D721Med (cell line): ENCODE measurements around the gene MRE11.
A peak's percentile ranks its signal among the peaks of the same experiment; 100 is the strongest.

ENCODE experiments used
- DNase-seq: peaks from one replicate; pipeline ENCODE4 v3.0.0; 2011; ENCODE audit warnings: low spot score; ENCODE audit not compliant: insufficient read length
- FAIRE-seq: peaks from 2 replicates; lab custom pipeline; 2011; peaks lifted over from hg19 to GRCh38; lab: Jason Lieb, UNC
- CTCF ChIP-seq: IDR thresholded peaks from 2 replicates; pipeline ENCODE4 v1.5.1; 2012; ENCODE audit warnings: mild to moderate bottlenecking, control low read depth; ENCODE audit not compliant: insufficient read depth; ENCODE audit errors: missing control alignments

MRE11 gene

DNA sequence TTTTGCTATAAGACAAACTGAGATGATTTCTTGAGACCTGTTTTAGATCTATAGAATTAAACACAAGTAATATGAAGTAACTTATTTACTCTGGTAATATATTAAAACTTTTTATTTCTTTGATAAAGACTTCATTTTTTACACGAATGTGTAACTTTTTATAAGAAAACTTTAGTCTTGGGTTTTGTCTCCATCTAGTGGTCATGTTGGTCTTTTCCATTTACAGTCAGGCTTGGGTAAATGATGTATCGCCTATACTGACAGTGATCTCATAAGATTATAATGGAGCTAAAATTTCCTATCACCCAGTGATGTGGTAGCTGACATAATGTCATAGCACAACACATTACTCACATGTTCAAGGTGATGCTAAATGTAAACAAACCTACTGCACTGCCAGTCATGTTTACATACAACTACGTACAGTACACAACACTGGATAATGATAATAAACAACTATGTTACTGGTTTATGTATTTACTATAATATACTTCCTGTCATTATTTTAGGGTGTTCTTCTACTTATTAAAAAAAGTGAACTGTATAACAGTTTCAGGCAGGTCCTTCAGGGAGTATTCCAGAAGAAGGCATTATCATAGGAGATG is 11.1 kb upstream of the MRE11 start:
- DNase-seq (no peak), FAIRE-seq (peak; percentile 69)
- TF ChIP-seq CTCF: peak; percentile 66

DNA sequence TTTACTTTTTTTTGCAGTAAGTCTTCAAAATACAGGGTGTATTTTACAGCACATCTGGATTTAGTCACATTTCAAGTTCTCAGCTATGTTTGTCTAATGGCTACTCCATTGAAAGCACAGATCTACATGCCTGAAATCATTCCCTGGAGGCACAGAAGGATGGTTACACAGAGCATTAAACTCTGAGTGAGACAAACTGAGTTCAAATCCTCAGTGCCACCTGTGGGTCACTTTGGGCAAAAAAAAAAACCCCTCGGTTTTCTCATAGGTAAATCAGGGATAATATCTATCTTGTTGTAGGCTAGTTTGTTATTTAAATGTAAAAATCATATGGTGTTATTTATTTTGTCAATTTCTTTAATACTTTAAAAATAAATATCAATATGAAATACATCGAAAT is 7.9 kb upstream of the MRE11 start:
- DNase-seq: no peak
- TF ChIP-seq CTCF: no peak

DNA sequence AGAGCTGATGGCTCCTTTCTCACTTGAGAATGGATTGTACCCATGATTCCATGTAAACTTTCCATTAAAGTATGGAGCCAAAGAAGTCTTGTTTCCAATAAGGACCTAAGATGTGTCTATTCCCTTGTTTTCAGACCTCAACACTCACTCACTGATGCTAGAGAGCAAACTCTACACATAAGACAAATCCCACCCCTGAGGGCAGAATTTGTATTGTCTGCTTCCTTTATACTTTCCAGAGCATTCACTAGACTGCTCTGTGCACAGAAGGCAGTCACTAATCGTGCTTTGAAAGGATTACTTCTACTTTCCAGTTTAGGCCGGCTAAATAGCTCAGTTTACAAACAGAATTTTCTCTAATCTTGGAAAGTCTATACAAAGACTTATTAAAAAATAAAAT is 6.5 kb upstream of the MRE11 start:
- FAIRE-seq: no peak
- no peak for TF ChIP-seq CTCF
- no peak for DNase-seq

More for the DNA sequence above, 7.9 kb upstream of the MRE11 start:
- no peak for FAIRE-seq

- DNase-seq: no peak
- no peak for TF ChIP-seq CTCF
- no peak for FAIRE-seq
Observed at GRCh38 chr11:94494126-94494680, 559 bp upstream of the MRE11 start.

DNA sequence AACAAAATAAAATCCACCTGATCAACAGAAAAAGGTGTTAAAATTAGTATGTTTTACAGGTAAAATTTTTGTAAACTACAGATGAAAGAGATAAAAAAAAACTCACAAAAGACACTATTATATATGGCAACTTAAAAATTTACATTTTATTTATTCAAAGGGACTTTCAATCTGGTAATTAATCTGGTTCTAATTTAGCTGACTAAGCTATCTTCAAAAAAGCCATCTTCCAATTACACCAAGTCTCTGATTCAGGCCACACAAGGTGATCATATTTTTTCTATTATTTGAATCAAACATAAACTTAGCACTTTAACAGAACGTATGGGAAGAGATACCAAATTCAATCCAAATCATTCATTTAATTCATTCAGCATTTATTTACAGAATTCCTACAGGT is 7.6 kb downstream of the MRE11 start:
- DNase-seq (no peak), FAIRE-seq (no peak)
- TF ChIP-seq CTCF: no peak

DNA sequence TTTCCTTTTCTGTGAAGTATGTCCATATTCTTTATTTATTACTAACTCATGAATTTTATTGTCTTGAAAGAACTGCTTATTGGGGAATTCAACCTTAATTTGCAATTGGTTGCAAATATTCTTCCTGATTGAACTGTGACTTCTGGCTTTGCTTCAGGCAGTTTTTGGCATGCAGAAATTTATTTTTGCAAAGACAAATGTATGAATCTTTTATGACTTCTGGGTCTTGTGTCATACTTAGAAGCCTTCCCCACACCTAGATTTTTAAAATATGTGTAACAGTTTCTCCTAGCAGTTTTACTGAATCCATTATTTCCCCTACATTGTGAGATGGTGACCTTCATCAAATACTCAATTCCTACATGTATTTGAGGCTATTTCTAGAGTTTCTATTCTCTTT is 12.3 kb downstream of the MRE11 start:
- FAIRE-seq (no peak), DNase-seq (no peak)
- no peak for TF ChIP-seq CTCF

- FAIRE-seq (no peak), DNase-seq (no peak)
- no peak for TF ChIP-seq CTCF
Observed at GRCh38 chr11:94477624-94478023, 16.0 kb downstream of the MRE11 start.
